Stimulated activated CD8-positive, alpha-beta memory T cell treated with anti-CD3 and anti-CD28 coated beads, Interleukin-7, amount 100 ng/mL, for 24 hours (primary cell): Measurements from ENCODE around the gene FAM107B.

ENCODE experiments used
- DNase-seq: peaks from one replicate; pipeline ENCODE4 v3.0.0-alpha.2; 2020; ENCODE audit warnings: low read depth

The FAM107B gene

GRCh38 chr10:14556285-14556956, 218.3 kb downstream of the FAM107B start:
- DNase-seq: no peak

- DNase-seq: no peak
These were observed 218.9 kb downstream of the FAM107B start for GRCh38 chr10:14555807-14556206.

- no peak for DNase-seq
These were observed 220.0 kb downstream of the FAM107B start for GRCh38 chr10:14554491-14555205.

GRCh38 chr10:14554091-14554490, 220.6 kb downstream of the FAM107B start:
- no peak for DNase-seq

- DNase-seq: no peak
These were observed 221.2 kb downstream of the FAM107B start for GRCh38 chr10:14553448-14553847.

- no peak for DNase-seq
These were observed 222.7 kb downstream of the FAM107B start for GRCh38 chr10:14552015-14552414.

- no peak for DNase-seq
These were observed 224.2 kb downstream of the FAM107B start for GRCh38 chr10:14550471-14550981.

- DNase-seq: no peak
These were observed 225.2 kb downstream of the FAM107B start for GRCh38 chr10:14549496-14549895.

GRCh38 chr10:14548970-14549369, 225.7 kb downstream of the FAM107B start:
- no peak for DNase-seq

GRCh38 chr10:14548474-14548873, 226.2 kb downstream of the FAM107B start:
- DNase-seq: no peak

GRCh38 chr10:14547816-14548215, 226.9 kb downstream of the FAM107B start:
- DNase-seq: no peak

GRCh38 chr10:14545827-14546226, 228.9 kb downstream of the FAM107B start:
- no peak for DNase-seq

GRCh38 chr10:14543904-14544210, 230.8 kb downstream of the FAM107B start:
- DNase-seq: no peak

GRCh38 chr10:14543046-14543903, 231.4 kb downstream of the FAM107B start:
- DNase-seq: no peak

GRCh38 chr10:14541379-14541778, 233.3 kb downstream of the FAM107B start:
- no peak for DNase-seq

GRCh38 chr10:14540611-14541010, 234.1 kb downstream of the FAM107B start:
- no peak for DNase-seq

- DNase-seq: no peak
These were observed 234.6 kb downstream of the FAM107B start for GRCh38 chr10:14540062-14540461.

- DNase-seq: no peak
These were observed 235.5 kb downstream of the FAM107B start for GRCh38 chr10:14539176-14539575.

- DNase-seq: no peak
These were observed 238.2 kb downstream of the FAM107B start for GRCh38 chr10:14536241-14537213.

- DNase-seq: no peak
These were observed 239.1 kb downstream of the FAM107B start for GRCh38 chr10:14535457-14536130.

- DNase-seq: no peak
These were observed 240.5 kb downstream of the FAM107B start for GRCh38 chr10:14534152-14534551.
